Stimulated activated naive CD8-positive, alpha-beta T cell treated with anti-CD3 and anti-CD28 coated beads, Interleukin-15, amount 100 ng/mL, for 72 hours (primary cell): Measurements from ENCODE around the gene CCIN.
"Not testable (repeated sequence)": the region's sequence is repeated elsewhere in the genome, so short reads cannot be mapped to it uniquely, and the experiment has no call there.

ENCODE experiments used
- ATAC-seq: fragments of 150-1000 bp; cut with Tn5 transposase; 2 replicates; pipeline ENCODE4 v1.10.0; 2021; ENCODE audit warnings: mild to moderate bottlenecking, moderate library complexity
- DNase-seq, 2 donors: peaks; one replicate each; pipeline ENCODE4 v3.0.0; 2021 to 2022
- H3K27ac Mint-ChIP-seq, 2 donors: one replicate each; pipeline ENCODE4 v1.8.0; 2022; ENCODE audit warnings: mild to moderate bottlenecking in 2 of 2, mixed read lengths in 2 of 2, moderate library complexity in 2 of 2
- H3K27me3 Mint-ChIP-seq: one replicate; pipeline ENCODE4 v1.8.0; 2022; ENCODE audit warnings: mixed read lengths
- H3K4me1 Mint-ChIP-seq: one replicate; pipeline ENCODE4 v1.8.0; 2022; ENCODE audit warnings: mild to moderate bottlenecking, mixed read lengths
- H3K4me3 Mint-ChIP-seq, 2 donors: one replicate each; pipeline ENCODE4 v1.8.0; 2022; ENCODE audit warnings: mild to moderate bottlenecking in 2 of 2, mixed read lengths in 2 of 2, moderate library complexity in 1 of 2
- H3K9me3 Mint-ChIP-seq, 2 donors: one replicate each; pipeline ENCODE4 v1.8.0; 2022; ENCODE audit warnings: mixed read lengths in 2 of 2

Gene CCIN

DNA sequence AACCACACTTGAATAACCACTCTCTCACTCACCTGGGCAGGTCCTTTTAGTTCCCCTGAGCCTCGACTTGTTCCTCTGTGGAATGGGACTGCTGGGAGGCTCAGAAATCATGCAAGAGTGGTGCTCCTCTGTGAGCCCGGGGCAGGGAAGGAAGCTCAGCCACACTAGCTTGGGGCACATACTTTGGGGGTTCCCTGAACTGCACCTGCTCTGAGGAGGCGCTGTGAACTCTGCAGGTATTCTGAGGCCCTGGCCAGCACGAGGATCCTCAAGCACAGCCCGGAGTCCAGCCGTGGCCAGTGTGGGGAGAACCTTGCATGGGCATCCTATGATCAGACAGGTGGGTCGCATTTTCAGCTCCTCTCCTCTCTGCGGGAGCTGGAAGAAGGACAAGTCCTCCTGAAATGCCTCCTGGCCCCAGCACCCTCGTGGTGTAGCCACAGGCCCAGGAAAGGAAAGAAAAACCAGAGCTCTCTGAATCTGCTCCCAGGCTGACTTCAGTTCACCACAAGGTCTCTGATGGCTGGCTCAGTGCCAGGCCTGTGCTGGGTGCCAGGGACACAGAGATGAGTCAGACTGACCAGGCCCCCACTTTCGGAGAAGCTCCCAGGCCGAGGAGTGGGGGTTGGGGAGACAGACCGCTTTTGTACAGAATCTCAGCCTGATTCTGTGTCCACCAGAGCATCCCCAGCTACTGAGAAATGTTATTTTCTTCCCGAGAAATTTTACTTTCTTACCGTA is 20.7 kb upstream of the CCIN start:
- DNase-seq (peak; percentile 72 to 88), ATAC-seq (peak; percentile 70)
- peaks cover 91% of the 10 kb centered on the region for H3K4me1 Mint-ChIP-seq
- no peak overlapping the region for H3K27ac Mint-ChIP-seq
- H3K4me3 Mint-ChIP-seq: peak overlapping the region; percentile 20 to 40
- no peaks in the 10 kb centered on the region for H3K27me3 Mint-ChIP-seq
- peaks cover 14 to 16% of the 10 kb centered on the region in 2 donors for H3K9me3 Mint-ChIP-seq

GRCh38 chr9:36149197-36149596 is 20.0 kb upstream of the CCIN start:
- H3K4me3 Mint-ChIP-seq: no peak overlapping the region
- H3K27ac Mint-ChIP-seq: no peak overlapping the region
- no peaks in the 10 kb centered on the region for H3K27me3 Mint-ChIP-seq
- peaks cover 91% of the 10 kb centered on the region for H3K4me1 Mint-ChIP-seq
- ATAC-seq (no peak), DNase-seq (no peak)
- peaks cover 14 to 16% of the 10 kb centered on the region in 2 donors for H3K9me3 Mint-ChIP-seq

DNA sequence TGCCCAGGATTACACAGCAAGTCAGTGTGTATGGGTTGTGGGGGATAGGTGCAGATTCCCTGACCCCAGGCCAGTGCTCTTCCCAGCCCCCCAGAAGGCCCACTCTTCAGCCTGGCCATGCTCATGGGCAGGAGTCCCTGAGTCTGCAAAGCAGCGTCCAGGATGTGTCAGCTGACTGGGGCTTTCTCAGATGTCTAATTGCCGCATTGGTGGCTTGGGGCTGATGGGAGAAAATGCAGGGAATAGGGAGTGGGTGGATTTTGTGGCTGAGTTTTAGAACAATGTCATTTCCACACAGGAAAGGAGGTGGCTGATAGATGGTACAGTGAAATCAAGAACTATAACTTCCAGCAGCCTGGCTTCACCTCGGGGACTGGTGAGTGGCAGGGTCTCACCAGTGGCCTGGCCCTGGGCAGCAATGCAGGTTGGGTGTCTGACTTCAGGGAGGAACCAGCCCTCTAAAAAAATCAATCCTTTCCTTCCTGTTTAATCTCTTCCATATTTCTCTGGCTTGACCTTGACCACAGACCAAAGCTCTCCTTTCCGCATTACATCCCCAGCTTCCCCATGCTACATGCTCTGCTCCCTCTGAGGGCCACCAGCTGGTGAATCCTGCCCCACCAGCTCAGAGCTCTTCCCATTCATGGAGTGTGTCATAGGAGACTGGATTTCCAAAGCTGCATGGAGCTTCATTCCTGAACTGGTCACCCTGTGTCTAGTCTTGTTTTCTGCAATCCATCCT is 18.4 kb upstream of the CCIN start:
- Mint-ChIP-seq H3K9me3 (peaks cover 8 to 9% of the 10 kb centered on the region in 2 donors), H3K27ac (peak overlapping the region; percentile 27 to 72), H3K4me3 (peak overlapping the region; percentile 78 to 86), H3K4me1 (peaks cover 84% of the 10 kb centered on the region), H3K27me3 (no peaks in the 10 kb centered on the region)
- ATAC-seq (no peak), DNase-seq (no peak)

DNA sequence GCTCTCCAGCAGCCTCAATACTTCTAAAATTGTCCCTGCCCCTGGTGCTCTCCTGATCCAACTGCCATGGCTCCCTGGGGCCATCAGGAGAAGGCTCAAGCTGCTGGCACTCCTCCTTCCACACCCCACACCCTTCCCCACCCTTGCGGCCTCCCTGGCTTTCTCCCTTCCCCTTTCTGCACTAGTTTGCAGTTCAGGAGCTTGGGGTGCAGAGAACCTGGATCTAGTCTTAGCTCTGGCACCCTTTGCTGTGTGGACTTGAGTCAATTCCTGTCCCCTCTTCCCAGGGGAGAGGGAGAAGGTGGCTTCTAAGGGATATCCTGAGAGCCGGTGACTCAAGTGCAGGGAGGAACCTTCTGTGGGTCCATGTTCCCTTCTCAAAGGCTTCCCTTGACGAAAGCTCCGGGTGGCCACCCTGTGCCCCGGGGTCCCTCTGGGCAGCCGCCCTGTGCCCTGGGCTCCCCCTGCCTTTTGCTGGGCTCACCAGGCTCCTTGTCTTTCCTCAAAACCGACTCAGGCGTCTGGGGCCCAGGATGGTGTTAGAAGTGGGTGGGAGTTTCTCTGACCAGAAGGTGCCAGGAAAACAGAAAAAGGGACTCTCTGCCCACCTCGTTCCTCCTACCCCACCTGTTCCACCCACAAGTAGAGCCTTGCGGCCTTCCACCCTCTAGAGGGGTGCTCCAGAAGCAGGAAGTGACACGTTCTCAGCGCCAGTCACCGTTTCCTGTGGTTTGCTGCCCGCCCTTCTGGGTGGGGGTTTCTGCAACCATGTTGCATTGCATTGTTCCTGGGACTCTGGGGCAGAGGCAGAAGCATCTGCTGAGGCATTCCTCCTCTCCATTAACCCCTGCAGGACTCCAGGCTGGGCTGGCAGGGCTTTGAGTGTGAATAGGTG is 17.6 kb upstream of the CCIN start:
- ATAC-seq (peak; percentile 93), DNase-seq (peak; percentile 75 to 85)
- Mint-ChIP-seq H3K4me3 (peak overlapping the region; percentile 78 to 86), H3K27me3 (no peaks in the 10 kb centered on the region), H3K27ac (peak overlapping the region; percentile 94 to 95), H3K4me1 (peaks cover 80% of the 10 kb centered on the region), H3K9me3 (peaks cover 0 to under 1% of the 10 kb centered on the region in 2 donors)

DNA sequence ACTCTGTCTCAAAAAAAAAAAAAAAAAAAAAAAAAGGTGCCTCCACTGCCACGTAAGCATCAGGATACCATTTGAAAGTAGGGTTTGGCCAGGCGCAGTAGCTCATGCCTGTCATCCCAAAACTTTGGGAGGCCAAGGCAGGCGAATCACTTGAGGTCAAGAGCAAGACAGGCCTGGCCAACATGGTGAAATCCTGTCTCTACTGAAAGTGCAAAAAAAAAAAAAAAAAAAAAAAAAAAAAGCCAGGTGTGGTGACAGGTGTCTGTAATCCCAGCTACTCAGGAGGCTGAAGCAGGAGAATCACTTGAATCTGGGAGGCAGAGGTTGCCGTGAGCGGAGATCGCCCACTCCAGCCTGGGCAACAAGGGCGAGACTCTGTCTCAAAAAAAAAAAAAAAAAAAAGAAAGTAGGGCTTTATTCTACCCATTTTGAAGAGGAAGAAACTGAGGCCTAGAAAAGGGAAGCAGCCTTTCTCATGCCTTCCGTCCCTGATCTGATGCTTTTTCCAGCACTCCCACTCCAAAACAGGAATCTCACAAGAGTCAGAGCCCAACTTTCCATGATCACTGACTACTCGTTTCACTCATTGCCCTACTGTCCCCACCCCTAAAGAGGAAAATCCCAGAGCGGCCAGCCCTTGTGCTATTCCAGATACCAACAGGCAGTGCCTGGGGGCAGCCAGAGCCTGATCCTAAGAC is 16.3 kb upstream of the CCIN start:
- Mint-ChIP-seq H3K9me3 (no peaks in the 10 kb centered on the region), H3K27ac (peak overlapping the region in 1 of 2 donors; percentile 63), H3K4me1 (peaks cover 69% of the 10 kb centered on the region), H3K27me3 (no peaks in the 10 kb centered on the region), H3K4me3 (peak overlapping the region in 1 of 2 donors; percentile 44)
- DNase-seq (no peak), ATAC-seq (no peak)

DNA sequence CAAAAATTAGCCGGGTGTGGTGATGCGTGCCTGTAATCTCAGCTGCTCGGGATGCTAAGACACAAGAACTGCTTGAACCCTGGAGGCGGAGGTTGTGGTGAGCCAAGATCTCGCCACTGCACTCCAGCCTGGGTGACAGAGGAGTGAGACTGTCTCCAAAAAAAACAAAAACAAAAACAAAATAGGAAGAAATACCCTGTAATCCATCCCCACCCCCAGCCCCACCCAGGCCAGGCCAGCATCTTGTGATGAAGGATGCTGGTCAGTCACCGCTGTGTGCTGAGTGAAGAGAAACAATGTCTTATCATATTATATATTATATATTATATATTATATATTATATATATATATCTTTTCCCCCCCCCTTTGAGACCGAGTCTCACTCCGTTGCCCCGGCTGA is 15.4 kb upstream of the CCIN start:
- no peak for DNase-seq
- Mint-ChIP-seq H3K9me3 (no peaks in the 10 kb centered on the region), H3K27me3 (no peaks in the 10 kb centered on the region), H3K4me3 (no peak overlapping the region), H3K4me1 (peaks cover 68% of the 10 kb centered on the region), H3K27ac (no peak overlapping the region)
- no peak for ATAC-seq

DNA sequence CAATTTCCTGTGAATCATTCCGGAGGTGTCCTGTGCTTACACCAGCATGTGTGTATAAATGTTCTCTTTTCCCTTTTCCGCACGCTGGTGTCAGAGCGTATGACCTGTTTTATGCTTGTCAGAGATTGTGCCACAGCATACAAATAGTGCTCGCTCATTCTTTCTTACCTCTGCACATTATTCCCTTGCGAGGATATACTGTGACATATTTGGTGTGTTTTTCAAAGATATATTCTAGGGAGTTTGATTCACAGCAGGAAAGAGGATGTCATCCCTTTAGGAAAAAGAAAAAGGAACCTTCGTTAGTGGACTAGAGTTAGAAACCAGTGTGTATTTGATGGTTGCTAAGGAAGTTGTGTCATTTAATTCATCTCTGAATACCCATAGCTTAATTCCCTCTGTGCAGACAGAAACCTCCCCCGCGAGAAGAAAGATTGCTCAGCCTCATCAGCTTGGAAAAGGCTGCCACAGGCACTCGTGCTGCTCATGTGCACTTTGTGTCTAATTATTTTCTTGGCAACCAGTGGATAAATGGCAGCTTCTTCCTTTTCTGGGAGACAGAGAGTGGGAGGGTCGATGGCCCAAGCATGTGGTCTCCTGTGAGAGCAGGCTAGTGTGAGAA is 14.7 kb upstream of the CCIN start:
- peak overlapping the region in 1 of 2 donors; percentile 47 for H3K27ac Mint-ChIP-seq
- DNase-seq (no peak), ATAC-seq (no peak)
- no peaks in the 10 kb centered on the region for H3K27me3 Mint-ChIP-seq
- H3K4me1 Mint-ChIP-seq: peaks cover 61% of the 10 kb centered on the region
- no peaks in the 10 kb centered on the region for H3K9me3 Mint-ChIP-seq
- H3K4me3 Mint-ChIP-seq: peak overlapping the region in 1 of 2 donors; percentile 44

DNA sequence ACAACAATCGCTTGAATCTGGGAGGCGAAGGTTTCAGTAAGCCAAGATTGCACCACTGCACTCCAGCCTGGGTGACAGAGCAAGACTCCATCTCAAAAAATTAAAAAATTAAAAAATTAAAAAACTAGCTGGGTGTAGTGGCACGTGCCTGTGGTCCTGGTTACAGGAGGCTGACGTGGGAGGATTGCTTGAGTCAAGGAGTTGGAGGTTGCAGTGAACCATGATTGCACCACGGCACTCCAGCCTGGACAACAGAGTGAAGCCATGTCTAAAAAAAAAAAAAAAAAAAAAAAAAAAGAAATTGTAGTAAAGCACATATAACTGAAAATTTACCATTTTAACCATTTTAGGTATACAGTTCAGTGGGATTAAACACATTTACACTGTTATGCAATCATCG is 13.1 kb upstream of the CCIN start:
- H3K4me1 Mint-ChIP-seq: peaks cover 45% of the 10 kb centered on the region
- H3K9me3 Mint-ChIP-seq: no peaks in the 10 kb centered on the region
- ATAC-seq (no peak), DNase-seq (no peak)
- H3K27ac Mint-ChIP-seq: no peak overlapping the region
- H3K27me3 Mint-ChIP-seq: no peaks in the 10 kb centered on the region
- H3K4me3 Mint-ChIP-seq: no peak overlapping the region

DNA sequence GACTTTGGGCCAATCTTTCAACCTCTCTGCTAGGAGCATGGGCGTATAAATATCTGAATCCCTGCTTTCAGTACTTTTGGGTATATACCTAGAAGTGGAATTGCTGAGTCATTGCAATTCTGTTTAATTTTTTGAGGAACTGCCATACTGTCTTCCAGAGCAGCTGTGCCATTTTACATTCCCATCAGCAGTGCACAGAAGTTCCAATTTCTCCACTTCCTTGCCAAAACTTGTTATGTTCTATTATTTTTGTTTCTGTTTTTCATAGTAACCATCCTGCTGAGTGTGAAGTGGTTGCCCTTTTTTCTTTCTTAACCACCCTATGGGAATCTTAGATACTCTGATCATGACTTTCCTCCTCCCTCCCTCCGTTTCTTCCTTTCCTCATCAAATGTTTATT is 11.1 kb upstream of the CCIN start:
- Mint-ChIP-seq H3K27ac (no peak overlapping the region), H3K4me3 (no peak overlapping the region), H3K4me1 (peaks cover 27% of the 10 kb centered on the region), H3K27me3 (no peaks in the 10 kb centered on the region), H3K9me3 (no peaks in the 10 kb centered on the region)
- DNase-seq: no peak
- ATAC-seq: no peak

- no peaks in the 10 kb centered on the region for H3K27me3 Mint-ChIP-seq
- peaks cover 19% of the 10 kb centered on the region for H3K4me1 Mint-ChIP-seq
- ATAC-seq: no peak
- no peak for DNase-seq
- no peaks in the 10 kb centered on the region for H3K9me3 Mint-ChIP-seq
- H3K4me3 Mint-ChIP-seq: no peak overlapping the region
- no peak overlapping the region for H3K27ac Mint-ChIP-seq
Observed at GRCh38 chr9:36158917-36159316, 10.3 kb upstream of the CCIN start.

GRCh38 chr9:36159509-36159908 is 9.7 kb upstream of the CCIN start:
- H3K4me1 Mint-ChIP-seq: peaks cover 13% of the 10 kb centered on the region
- not testable (repeated sequence) for H3K9me3 Mint-ChIP-seq, H3K4me3 Mint-ChIP-seq, H3K27ac Mint-ChIP-seq, DNase-seq, ATAC-seq, H3K27me3 Mint-ChIP-seq

DNA sequence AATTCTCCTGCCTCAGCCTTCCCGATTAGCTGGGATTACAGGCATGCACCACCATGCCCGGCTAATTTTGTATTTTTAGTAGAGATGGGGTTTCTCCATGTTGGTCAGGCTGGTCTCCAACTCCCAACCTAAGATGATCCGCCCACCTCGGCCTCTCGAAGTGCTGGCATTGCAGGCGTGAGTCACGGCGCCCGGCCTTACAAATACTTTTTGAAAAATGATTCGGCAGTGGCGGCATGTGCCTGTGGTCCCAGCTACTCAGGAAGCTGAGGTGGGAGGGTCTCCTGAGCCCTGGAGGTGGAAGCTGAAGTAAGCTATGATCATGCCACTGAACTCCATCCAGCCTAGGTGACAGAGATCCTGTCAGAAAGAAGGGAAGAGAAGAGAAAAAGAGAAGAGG is 9.1 kb upstream of the CCIN start:
- H3K27ac Mint-ChIP-seq, ATAC-seq, H3K4me1 Mint-ChIP-seq, H3K4me3 Mint-ChIP-seq, H3K9me3 Mint-ChIP-seq, DNase-seq, H3K27me3 Mint-ChIP-seq: not testable (repeated sequence)

DNA sequence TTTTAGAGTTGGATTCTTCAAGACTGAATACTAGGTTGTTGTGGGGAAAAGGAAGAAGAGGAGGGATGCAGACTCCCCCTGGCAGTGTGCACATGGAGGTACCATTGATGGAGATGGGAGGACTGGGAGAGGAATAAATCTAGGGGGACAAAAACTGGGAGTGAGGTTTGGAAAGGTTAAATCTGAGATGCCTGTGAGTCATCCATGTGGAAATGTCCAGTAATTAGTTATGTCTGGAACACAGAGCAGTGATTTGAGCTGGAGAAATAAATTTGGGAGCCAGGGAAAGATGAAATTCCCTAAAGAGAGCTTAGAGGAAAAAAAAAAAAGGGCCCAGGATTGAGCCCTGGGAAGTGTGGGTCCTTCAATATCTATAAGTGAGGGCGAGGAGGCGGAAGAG is 8.0 kb upstream of the CCIN start:
- ATAC-seq: no peak
- Mint-ChIP-seq H3K27me3 (no peaks in the 10 kb centered on the region), H3K4me1 (peaks cover 11% of the 10 kb centered on the region), H3K27ac (no peak overlapping the region), H3K4me3 (no peak overlapping the region), H3K9me3 (no peaks in the 10 kb centered on the region)
- no peak for DNase-seq

- no peak for ATAC-seq
- no peak overlapping the region for H3K4me3 Mint-ChIP-seq
- H3K4me1 Mint-ChIP-seq: peaks cover 16% of the 10 kb centered on the region
- no peak for DNase-seq
- no peak overlapping the region for H3K27ac Mint-ChIP-seq
- no peaks in the 10 kb centered on the region for H3K9me3 Mint-ChIP-seq
- no peaks in the 10 kb centered on the region for H3K27me3 Mint-ChIP-seq
Observed at GRCh38 chr9:36162211-36162738, 6.9 kb upstream of the CCIN start.
